HEK293T (cell line): ENCODE measurements around the gene PCDH1.

ENCODE experiments used
- BHLHE40 ChIP-seq: fragments of 450-650 bp; IDR thresholded peaks from 2 replicates; pipeline ENCODE4 v1.6.1; 2016; ENCODE audit warnings: mild to moderate bottlenecking, moderate library complexity, borderline replicate concordance
- SP1 ChIP-seq: fragments of 450-650 bp; IDR thresholded peaks from 2 replicates; pipeline ENCODE4 v1.6.1; 2017
- TARDBP ChIP-seq: fragments of 450-650 bp; IDR thresholded peaks from 2 replicates; pipeline ENCODE4 v1.6.1; 2016
- ZNF384 ChIP-seq: fragments of 450-650 bp; IDR thresholded peaks from 2 replicates; pipeline ENCODE4 v1.6.1; 2016

DNA sequence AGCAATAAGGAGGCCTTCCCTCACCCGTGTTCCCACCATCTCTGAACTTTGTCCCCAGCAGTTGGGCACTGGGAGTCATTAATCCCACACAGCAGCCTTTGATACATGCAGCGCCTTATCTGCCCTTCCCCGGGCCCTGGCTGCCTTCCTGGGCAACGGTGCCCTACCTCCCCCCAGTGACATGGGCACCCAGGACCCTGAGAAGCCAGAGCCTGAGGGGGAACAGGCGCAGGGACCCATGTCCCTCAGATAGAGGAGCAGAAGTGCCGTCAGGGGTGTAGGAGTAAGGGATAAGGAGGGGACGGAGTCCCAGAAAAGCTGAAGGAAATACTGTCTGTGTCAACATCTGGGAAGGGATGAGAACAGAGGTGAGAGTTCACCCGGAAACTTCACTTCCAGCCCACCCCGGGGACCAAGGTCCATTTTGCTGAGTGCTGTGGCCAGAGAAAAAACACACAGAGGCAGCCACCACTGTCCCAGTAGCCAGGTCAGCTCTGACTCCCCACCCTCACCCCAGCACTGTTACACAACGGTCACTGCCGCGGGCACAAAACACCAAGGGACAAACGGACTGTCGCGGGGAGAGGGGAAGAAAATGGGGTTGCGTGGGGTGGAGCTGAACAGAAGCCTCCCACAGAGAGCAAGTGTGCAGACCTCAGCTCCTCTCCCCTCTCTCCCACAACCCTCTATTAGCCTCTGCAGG, 3.8 kb downstream of the PCDH1 start:
- TF ChIP-seq TARDBP = no peak
- no peak for TF ChIP-seq SP1
- no peak for TF ChIP-seq ZNF384
- no peak for TF ChIP-seq BHLHE40
